Astrocyte (in vitro differentiated cells and primary cell): ENCODE measurements around the gene ZNF48. TPM values are rescaled to one million over a fixed set of nuclear protein-coding genes. Genes with fewer than 3 reads are reported as not detected.
A peak's percentile ranks its signal among the peaks of the same experiment; 100 is the strongest.

Source experiments
- DNase-seq: peaks from one replicate; pipeline ENCODE4 v3.0.0-alpha.2; 2010; ENCODE audit warnings: low read depth
- FAIRE-seq: peaks from 2 replicates; lab custom pipeline; 2011; peaks lifted over from hg19 to GRCh38; lab: Jason Lieb, UNC
- H2AFZ ChIP-seq: 2 replicates; pipeline ENCODE4 v1.6.0; 2012; ENCODE audit warnings: low read depth, low read length, inconsistent platforms
- H3K27ac ChIP-seq: 2 replicates; pipeline ENCODE4 v1.5.1; 2011; ENCODE audit warnings: low read depth, low read length, inconsistent platforms
- H3K27me3 ChIP-seq: 2 replicates; pipeline ENCODE4 v1.6.0; 2011; ENCODE audit warnings: low read length, inconsistent platforms; ENCODE audit not compliant: insufficient read depth
- H3K36me3 ChIP-seq: 2 replicates; pipeline ENCODE4 v1.5.1; 2011; ENCODE audit warnings: low read length, inconsistent platforms; ENCODE audit not compliant: insufficient read depth
- H3K4me1 ChIP-seq: 2 replicates; pipeline ENCODE4 v1.5.1; 2011; ENCODE audit warnings: low read length, inconsistent platforms; ENCODE audit not compliant: insufficient read depth
- H3K4me2 ChIP-seq: 2 replicates; pipeline ENCODE4 v1.6.0; 2012; ENCODE audit warnings: low read length, inconsistent platforms
- H3K4me3 ChIP-seq: 2 replicates; pipeline ENCODE4 v1.5.1; 2011; ENCODE audit warnings: low read depth, mild to moderate bottlenecking, low read length, inconsistent platforms; ENCODE audit not compliant: insufficient read depth
- H3K79me2 ChIP-seq: 2 replicates; pipeline ENCODE4 v1.6.0; 2012; ENCODE audit warnings: mild to moderate bottlenecking, low read length, inconsistent platforms; ENCODE audit not compliant: insufficient read depth
- H3K9ac ChIP-seq: 2 replicates; pipeline ENCODE4 v1.6.0; 2012; ENCODE audit warnings: mild to moderate bottlenecking, low read length, inconsistent platforms
- H3K9me3 ChIP-seq: 2 replicates; pipeline ENCODE4 v1.5.1; 2012; ENCODE audit warnings: low read depth, mild to moderate bottlenecking, low read length, inconsistent platforms; ENCODE audit not compliant: insufficient read depth
- H4K20me1 ChIP-seq: 2 replicates; pipeline ENCODE4 v1.6.0; 2012; ENCODE audit warnings: low read length, inconsistent platforms; ENCODE audit not compliant: insufficient read depth
- H3K27ac Mint-ChIP-seq: one replicate; pipeline ENCODE4 v1.8.0; 2021; ENCODE audit warnings: mild to moderate bottlenecking, mixed read lengths; ENCODE audit not compliant: unreplicated experiment
- H3K27me3 Mint-ChIP-seq: one replicate; pipeline ENCODE4 v1.8.0; 2021; ENCODE audit warnings: low read depth, mixed read lengths; ENCODE audit not compliant: unreplicated experiment
- H3K36me3 Mint-ChIP-seq: one replicate; pipeline ENCODE4 v1.8.0; 2021; ENCODE audit warnings: low read depth, mixed read lengths; ENCODE audit not compliant: unreplicated experiment
- H3K4me1 Mint-ChIP-seq: one replicate; pipeline ENCODE4 v1.8.0; 2021; ENCODE audit warnings: low read depth, mixed read lengths; ENCODE audit not compliant: unreplicated experiment
- H3K4me3 Mint-ChIP-seq: one replicate; pipeline ENCODE4 v1.8.0; 2021; ENCODE audit warnings: mild to moderate bottlenecking, moderate library complexity, mixed read lengths; ENCODE audit not compliant: unreplicated experiment
- H3K9me3 Mint-ChIP-seq: one replicate; pipeline ENCODE4 v1.8.0; 2021; ENCODE audit warnings: mild to moderate bottlenecking, mixed read lengths; ENCODE audit not compliant: unreplicated experiment
- CTCF ChIP-seq: IDR thresholded peaks from 2 replicates; pipeline ENCODE4 v1.5.1; 2011; ENCODE audit warnings: low read depth, mild to moderate bottlenecking, inconsistent platforms, low read length, moderate library complexity; ENCODE audit not compliant: insufficient read depth
- EZH2 ChIP-seq: IDR thresholded peaks from 2 replicates; pipeline ENCODE4 v1.6.1; 2012; ENCODE audit warnings: mild to moderate bottlenecking, low read length, inconsistent platforms; ENCODE audit not compliant: insufficient read depth
- total RNA-seq: library from RNA; stranded (reverse); gene quantifications from 2 replicates; pipeline ENCODE4 v1.2.1, GENCODE V29; 2021

Gene ZNF48
- total RNA-seq, 1 donor from 2014 or later, result 19.5 TPM

- Histone ChIP-seq H3K27ac (peak overlapping the region; percentile 92), H3K36me3 (no peaks in the 10 kb centered on the region), H3K9me3 (no peaks in the 10 kb centered on the region), H3K9ac (peak overlapping the region; percentile 87), H3K79me2 (peaks cover 6% of the 10 kb centered on the region), H4K20me1 (peaks cover 8% of the 10 kb centered on the region), H3K4me3 (peak overlapping the region; percentile 47), H3K27me3 (no peaks in the 10 kb centered on the region), H3K4me1 (peaks cover 15% of the 10 kb centered on the region), H2AFZ (peak overlapping the region; percentile 86), H3K4me2 (peak overlapping the region; percentile 100)
- H3K4me1 Mint-ChIP-seq, result peaks cover 6% of the 10 kb centered on the region
- DNase-seq (peak; percentile 78), FAIRE-seq (no peak)
- H3K27ac Mint-ChIP-seq, result peak overlapping the region; percentile 94
- TF ChIP-seq EZH2 (no peak), CTCF (no peak)
- no peaks in the 10 kb centered on the region for H3K27me3 Mint-ChIP-seq
- no peaks in the 10 kb centered on the region for H3K9me3 Mint-ChIP-seq
- H3K36me3 Mint-ChIP-seq, result peaks cover 2% of the 10 kb centered on the region
- peak overlapping the region; percentile 93 for H3K4me3 Mint-ChIP-seq
Measured at GRCh38 chr16:30377812-30378235, 17.4 kb upstream of the ZNF48 start.

GRCh38 chr16:30378236-30379157 is 16.7 kb upstream of the ZNF48 start:
- peak overlapping the region; percentile 100 for H3K4me2 ChIP-seq
- H3K27ac Mint-ChIP-seq, result peak overlapping the region; percentile 94
- no peaks in the 10 kb centered on the region for H3K9me3 Mint-ChIP-seq
- H3K36me3 ChIP-seq, result no peaks in the 10 kb centered on the region
- H3K27me3 ChIP-seq, result no peaks in the 10 kb centered on the region
- peaks cover 6% of the 10 kb centered on the region for H3K79me2 ChIP-seq
- peak overlapping the region; percentile 92 for H3K27ac ChIP-seq
- no peak for TF ChIP-seq EZH2
- TF ChIP-seq CTCF, result no peak
- FAIRE-seq (no peak), DNase-seq (peak; percentile 90)
- H3K4me3 ChIP-seq, result peak overlapping the region; percentile 83
- H3K4me1 Mint-ChIP-seq, result peaks cover 6% of the 10 kb centered on the region
- H3K4me1 ChIP-seq, result peaks cover 15% of the 10 kb centered on the region
- H3K9me3 ChIP-seq, result no peaks in the 10 kb centered on the region
- H3K4me3 Mint-ChIP-seq, result peak overlapping the region; percentile 93
- H4K20me1 ChIP-seq, result peaks cover 8% of the 10 kb centered on the region
- H3K36me3 Mint-ChIP-seq, result peaks cover 2% of the 10 kb centered on the region
- no peaks in the 10 kb centered on the region for H3K27me3 Mint-ChIP-seq
- peak overlapping the region; percentile 88 for H3K9ac ChIP-seq
- H2AFZ ChIP-seq, result peak overlapping the region; percentile 96
